HepG2 (cell line): ENCODE results near the gene EIF1AD. TPM values are rescaled to one million over a fixed set of nuclear protein-coding genes. Genes with fewer than 3 reads are reported as not detected.

Experiments
- ATF6 ChIP-seq: sonication (generic); formaldehyde crosslinking; conservative IDR thresholded peaks from 2 replicates; pipeline ENCODE4 v1.4.0; 2020; ENCODE audit warnings: missing genetic modification reagents
- CEBPB ChIP-seq: IDR thresholded peaks from 2 replicates; pipeline ENCODE4 v1.6.1; 2011; ENCODE audit warnings: low read depth, low read length, improper control_type of control experiment, borderline replicate concordance
- DMTF1 ChIP-seq: sonication (generic); formaldehyde crosslinking; IDR thresholded peaks from 2 replicates; pipeline ENCODE4 v1.4.0; 2020; ENCODE audit warnings: mild to moderate bottlenecking, missing genetic modification reagents
- HMGXB4 ChIP-seq, 2 experiments: sonication (generic) in 1 of 2; formaldehyde crosslinking in 1 of 2; IDR thresholded peaks; 2 replicates each; pipeline versions ENCODE4 v1.4.0 to v1.6.1; 2018 to 2020; ENCODE audit warnings: missing genetic modification reagents in 2 of 2, borderline replicate concordance in 1 of 2, low read depth in 1 of 2, mild to moderate bottlenecking in 1 of 2, missing biosample characterization in 1 of 2
- HNRNPL ChIP-seq: fragments of 200-400 bp; formaldehyde crosslinking; IDR thresholded peaks from 2 replicates; pipeline ENCODE4 v1.6.1; 2017; ENCODE audit warnings: mild to moderate bottlenecking, low read depth, low read length
- KDM6A ChIP-seq: IDR thresholded peaks from 2 replicates; pipeline ENCODE4 v1.6.1; 2016; ENCODE audit warnings: low read depth
- KLF9 ChIP-seq: IDR thresholded peaks from 2 replicates; pipeline ENCODE4 v1.6.1; 2016; ENCODE audit warnings: low read depth
- LRRFIP1 ChIP-seq: sonication (generic); formaldehyde crosslinking; conservative IDR thresholded peaks from 2 replicates; pipeline ENCODE4 v1.4.0; 2020; ENCODE audit warnings: missing genetic modification reagents
- MAZ ChIP-seq, 2 experiments: sonication (generic) in 1 of 2; formaldehyde crosslinking in 1 of 2; IDR thresholded peaks; 2 replicates each; pipeline versions ENCODE4 v1.5.0 to v1.6.1; 2012 to 2020; ENCODE audit warnings: low read depth in 2 of 2, mild to moderate bottlenecking in 2 of 2, borderline replicate concordance in 1 of 2, improper control_type of control experiment in 1 of 2, low read length in 1 of 2, missing genetic modification reagents in 1 of 2, moderate library complexity in 1 of 2
- NCOR1 ChIP-seq: fragments of 200-600 bp; sonication (generic); IDR thresholded peaks from 2 replicates; pipeline ENCODE4 v1.7.0; 2017; ENCODE audit warnings: antibody characterized with exemption, low read length, borderline replicate concordance
- PBX3 ChIP-seq: sonication (generic); formaldehyde crosslinking; IDR thresholded peaks from 2 replicates; pipeline ENCODE4 v1.8.1; 2023; ENCODE audit warnings: missing genetic modification reagents, inconsistent platforms, borderline replicate concordance
- POLR2AphosphoS2 ChIP-seq: IDR thresholded peaks from 2 replicates; pipeline ENCODE4 v1.6.1; 2011; ENCODE audit warnings: low read depth, low read length, improper control_type of control experiment
- SAP130 ChIP-seq: IDR thresholded peaks from 2 replicates; pipeline ENCODE4 v1.6.1; 2016; ENCODE audit warnings: low read depth
- SMC3 ChIP-seq: IDR thresholded peaks from 2 replicates; pipeline ENCODE4 v1.6.1; 2011; ENCODE audit warnings: low read length, improper control_type of control experiment
- STAG1 ChIP-seq: sonication (generic); formaldehyde crosslinking; IDR thresholded peaks from 2 replicates; pipeline ENCODE4 v1.4.0; 2020; ENCODE audit warnings: missing genetic modification reagents
- XRCC5 ChIP-seq: fragments of 200-400 bp; formaldehyde crosslinking; optimal IDR thresholded peaks from 2 replicates; pipeline ENCODE3; 2017; ENCODE audit warnings: mild to moderate bottlenecking, low read length
- ZFP37 ChIP-seq: sonication (generic); formaldehyde crosslinking; IDR thresholded peaks from 2 replicates; pipeline ENCODE4 v1.4.0; 2020; ENCODE audit warnings: missing genetic modification reagents, borderline replicate concordance
- ZNF232 ChIP-seq: sonication (generic); formaldehyde crosslinking; IDR thresholded peaks from 2 replicates; pipeline ENCODE4 v1.4.0; 2020; ENCODE audit warnings: missing genetic modification reagents, borderline replicate concordance
- ZNF709 ChIP-seq: sonication (generic); formaldehyde crosslinking; IDR thresholded peaks from 2 replicates; pipeline ENCODE4 v1.5.0; 2020; ENCODE audit warnings: mild to moderate bottlenecking, missing genetic modification reagents
- ZNF839 ChIP-seq: sonication (generic); formaldehyde crosslinking; IDR thresholded peaks from 2 replicates; pipeline ENCODE4 v1.4.0; 2020; ENCODE audit warnings: missing genetic modification reagents, mild to moderate bottlenecking, borderline replicate concordance
- polyA plus RNA-seq, 8 experiments: library from polyadenylated mRNA; depleted of rRNA in 3 of 8; stranded (reverse) in 7 of 8; unstranded in 1 of 8; fragments of >200 nt; fragmentation: Illumina TruSeq in 4 of 8; extraction: Trizol in 4 of 8; gene quantifications; 2 replicates each; pipeline versions ENCODE4 v1.2.1 to v1.2.3, GENCODE V29; 2011 to 2016; ENCODE audit warnings: low read depth in 4 of 8, missing spikeins in 1 of 8, mixed read lengths in 1 of 8; ENCODE audit not compliant: insufficient read depth in 1 of 8
- total RNA-seq, 5 experiments: library from RNA; depleted of rRNA; stranded (reverse); fragments of >200 nt; fragmentation: Illumina TruSeq; extraction: Trizol; gene quantifications; 2 replicates each; pipeline ENCODE4 v1.2.3, GENCODE V29; 2016; ENCODE audit warnings: low read depth in 1 of 5

The EIF1AD gene
- total and polyA plus RNA-seq, 2 of the 13 experiments (the other 11 are each of a cell fraction or from before 2014, with no cell fraction given) = 18.2 to 30.8 TPM

GRCh38 chr11:66045177-66045639, 43.3 kb upstream of the EIF1AD start (continued):
- TF ChIP-seq KLF9 (CRISPR knock-in tag) (peak; percentile 73; the same call in 1 of the 2 replicates), NCOR1 (no peak), ZFP37 (CRISPR knock-in tag) (no peak), KDM6A (CRISPR knock-in tag) (no peak), DMTF1 (no peak), HNRNPL (0 out of 2 replicates have a peak, but pooled peaks have one; percentile 63), HMGXB4 (CRISPR knock-in tag; IDR thresholded peaks at IDR 0.05; ENCODE audit: borderline replicate concordance in 1 of 2, low read depth in 1 of 2) (peak; percentile 73 to 82), SMC3 (peak; percentile 16; the same call in 1 of the 2 replicates), ZNF839 (CRISPR knock-in tag) (no peak), SAP130 (CRISPR knock-in tag) (peak; percentile 42; the same call in 1 of the 2 replicates), LRRFIP1 (CRISPR knock-in tag) (no peak), POLR2AphosphoS2 (no peak), MAZ (IDR thresholded peaks at IDR 0.05; ENCODE audit: borderline replicate concordance, low read depth, low read length) (peak; percentile 85; the same call in 1 of the 2 replicates), MAZ (CRISPR knock-in tag; IDR thresholded peaks at IDR 0.05; ENCODE audit: low read depth) (peak; percentile 60; the same call in 1 of the 2 replicates), ATF6 (CRISPR knock-in tag) (no peak), PBX3 (no peak), ZNF232 (CRISPR knock-in tag) (no peak), XRCC5 (peak; percentile 96), STAG1 (CRISPR knock-in tag) (peak; percentile 29; the same call in 1 of the 2 replicates), CEBPB (no peak), ZNF709 (CRISPR knock-in tag) (no peak)
